Measurements from ENCODE around the gene MLKL.
"Not testable (repeated sequence)": the region's sequence is repeated elsewhere in the genome, so short reads cannot be mapped to it uniquely, and the experiment has no call there.

Gene MLKL

DNA sequence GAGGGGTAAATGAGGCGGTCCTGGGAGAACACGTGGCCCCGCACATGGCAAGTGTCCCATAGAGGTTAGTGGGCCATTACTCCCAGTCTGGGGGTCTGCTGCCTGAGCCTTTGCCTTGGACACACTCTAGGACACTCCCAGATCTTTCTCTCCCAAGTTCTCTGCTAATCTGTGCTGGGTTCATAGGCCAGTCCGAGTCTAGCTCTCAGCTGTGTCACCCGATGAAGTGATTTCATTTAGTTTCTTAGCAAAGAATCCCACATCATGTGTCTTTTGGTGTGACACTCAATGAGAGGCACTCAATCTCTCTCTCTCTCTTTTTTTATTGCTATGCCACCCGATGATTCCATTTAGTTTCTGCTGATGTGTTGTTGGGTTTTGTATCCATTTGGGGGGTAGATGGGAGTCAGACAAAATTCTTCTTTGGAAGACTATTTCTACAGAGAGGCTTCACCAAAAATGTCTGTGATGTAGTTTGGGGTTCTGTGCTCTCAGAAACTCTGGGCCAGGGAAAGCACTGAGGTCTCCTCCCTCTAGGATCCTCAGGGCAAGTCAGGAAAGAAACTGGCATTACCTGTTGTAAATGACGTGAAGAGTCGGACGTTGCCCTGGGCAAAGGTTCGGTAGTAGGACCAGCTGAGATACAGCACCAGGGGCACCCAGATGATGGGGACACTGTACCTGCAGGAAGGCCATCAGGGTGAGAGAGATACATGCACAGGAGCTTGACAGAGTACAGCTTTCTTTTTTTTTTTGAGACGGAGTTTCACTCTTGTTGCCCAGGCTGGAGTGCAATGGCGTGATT lies 25.2 kb upstream of the MLKL start:
- no peak overlapping the region for H3K4me3 ChIP-seq (ENCODE audit: low read depth, low read length)
- in situ Hi-C loops (cut with HindIII; ENCODE audit: low sequenced_read_pairs) = no loop called here
- no peak for DNase-seq (ENCODE audit: low read depth, low spot score)
- TF ChIP-seq, protein P1, sequence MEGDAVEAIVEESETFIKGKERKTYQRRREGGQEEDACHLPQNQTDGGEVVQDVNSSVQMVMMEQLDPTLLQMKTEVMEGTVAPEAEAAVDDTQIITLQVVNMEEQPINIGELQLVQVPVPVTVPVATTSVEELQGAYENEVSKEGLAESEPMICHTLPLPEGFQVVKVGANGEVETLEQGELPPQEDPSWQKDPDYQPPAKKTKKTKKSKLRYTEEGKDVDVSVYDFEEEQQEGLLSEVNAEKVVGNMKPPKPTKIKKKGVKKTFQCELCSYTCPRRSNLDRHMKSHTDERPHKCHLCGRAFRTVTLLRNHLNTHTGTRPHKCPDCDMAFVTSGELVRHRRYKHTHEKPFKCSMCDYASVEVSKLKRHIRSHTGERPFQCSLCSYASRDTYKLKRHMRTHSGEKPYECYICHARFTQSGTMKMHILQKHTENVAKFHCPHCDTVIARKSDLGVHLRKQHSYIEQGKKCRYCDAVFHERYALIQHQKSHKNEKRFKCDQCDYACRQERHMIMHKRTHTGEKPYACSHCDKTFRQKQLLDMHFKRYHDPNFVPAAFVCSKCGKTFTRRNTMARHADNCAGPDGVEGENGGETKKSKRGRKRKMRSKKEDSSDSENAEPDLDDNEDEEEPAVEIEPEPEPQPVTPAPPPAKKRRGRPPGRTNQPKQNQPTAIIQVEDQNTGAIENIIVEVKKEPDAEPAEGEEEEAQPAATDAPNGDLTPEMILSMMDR (IDR thresholded peaks at IDR 0.05; ENCODE audit: low read depth, low read length) = no peak

GRCh38 chr16:74724820-74725549 lies 24.3 kb upstream of the MLKL start:
- DNase-seq (ENCODE audit: low read depth, low spot score) = peak; percentile 69
- in situ Hi-C loops (cut with HindIII; ENCODE audit: low sequenced_read_pairs) = no loop called here
- no peak overlapping the region for H3K4me3 ChIP-seq (ENCODE audit: low read depth, low read length)
- TF ChIP-seq, protein P1 (IDR thresholded peaks at IDR 0.05; ENCODE audit: low read depth, low read length) = peak; percentile 52

DNA sequence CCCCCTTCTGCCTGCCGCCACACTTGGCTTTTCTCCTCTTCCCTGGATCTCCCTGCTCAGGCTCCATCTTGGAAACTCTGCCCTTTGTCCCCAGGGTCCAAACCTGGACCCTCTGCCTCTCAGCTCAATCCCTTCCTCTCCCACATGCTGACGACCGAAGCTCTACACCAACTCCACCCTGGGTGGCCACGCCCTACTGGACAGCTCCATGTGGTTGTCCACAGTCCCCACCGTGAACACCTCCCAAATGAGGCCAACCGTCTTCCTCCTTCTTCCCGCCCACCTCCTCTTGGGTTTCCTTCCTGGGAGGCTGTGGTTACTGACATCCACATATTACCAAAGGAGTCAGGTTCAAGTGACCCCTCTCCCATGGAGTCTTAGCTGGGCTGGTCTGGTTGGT lies 22.6 kb upstream of the MLKL start:
- in situ Hi-C loops (cut with HindIII; ENCODE audit: low sequenced_read_pairs) = no loop called here
- no peak for DNase-seq (ENCODE audit: low read depth, low spot score)
- H3K4me3 ChIP-seq (ENCODE audit: low read depth, low read length) = no peak overlapping the region
- TF ChIP-seq, protein P1 (IDR thresholded peaks at IDR 0.05; ENCODE audit: low read depth, low read length) = no peak

DNA sequence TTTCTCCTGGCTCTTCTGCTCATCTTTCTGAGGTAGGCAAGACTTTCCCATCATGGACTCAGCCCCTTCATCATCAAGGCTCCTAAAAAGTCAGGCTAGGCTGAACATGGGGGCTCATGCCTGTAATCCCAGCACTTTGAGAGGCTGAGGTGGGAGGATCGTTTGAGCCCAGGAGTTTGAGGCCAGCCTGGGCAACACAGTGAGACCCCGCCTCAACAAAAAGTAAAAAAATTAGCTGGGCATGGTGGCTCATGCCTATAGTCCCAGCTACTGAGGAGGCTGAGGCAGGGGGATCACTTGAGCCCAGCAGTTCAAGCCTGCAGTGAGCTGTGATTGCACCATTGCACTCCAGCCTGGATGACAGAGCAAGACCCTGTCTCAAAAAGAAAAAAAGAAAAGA lies 21.5 kb upstream of the MLKL start:
- DNase-seq (ENCODE audit: low read depth, low spot score); H3K4me3 ChIP-seq (ENCODE audit: low read depth, low read length); in situ Hi-C loops (cut with HindIII; ENCODE audit: low sequenced_read_pairs): not testable (repeated sequence)

GRCh38 chr16:74721716-74722115 lies 21.1 kb upstream of the MLKL start:
- in situ Hi-C loops (cut with HindIII; ENCODE audit: low sequenced_read_pairs) = no loop called here
- TF ChIP-seq, protein P1 (IDR thresholded peaks at IDR 0.05; ENCODE audit: low read depth, low read length) = no peak
- H3K4me3 ChIP-seq (ENCODE audit: low read depth, low read length) = no peak overlapping the region
- DNase-seq (ENCODE audit: low read depth, low spot score) = no peak

- H3K4me3 ChIP-seq (ENCODE audit: low read depth, low read length) = no peak overlapping the region
- no peak for DNase-seq (ENCODE audit: low read depth, low spot score)
- TF ChIP-seq, protein P1 (IDR thresholded peaks at IDR 0.05; ENCODE audit: low read depth, low read length) = no peak
- in situ Hi-C loops (cut with HindIII; ENCODE audit: low sequenced_read_pairs) = no loop called here
Measured at GRCh38 chr16:74720579-74720978, 19.9 kb upstream of the MLKL start.

Data from astrocyte of the spinal cord (primary cell).